GM12891 (cell line): Measurements from ENCODE around the gene NDE1.
"Not testable (repeated sequence)": the region's sequence is repeated elsewhere in the genome, so short reads cannot be mapped to it uniquely, and the experiment has no call there.

Source experiments
- PAX5 ChIP-seq: IDR thresholded peaks from 2 replicates; pipeline ENCODE4 v1.6.1; 2011; ENCODE audit warnings: low read length, moderate library complexity, mild to moderate bottlenecking; ENCODE audit not compliant: insufficient read depth, severe bottlenecking
- POLR2A ChIP-seq: IDR thresholded peaks from 2 replicates; pipeline ENCODE4 v1.6.1; 2011; ENCODE audit warnings: low read depth, low read length, control low read depth
- POLR2AphosphoS5 ChIP-seq: IDR thresholded peaks from 2 replicates; pipeline ENCODE4 v1.6.1; 2011; ENCODE audit warnings: low read depth, low read length, control low read depth
- POU2F2 ChIP-seq: IDR thresholded peaks from 2 replicates; pipeline ENCODE4 v1.6.1; 2011; ENCODE audit warnings: low read depth, mild to moderate bottlenecking, control low read depth, low read length, moderate library complexity
- SPI1 ChIP-seq: IDR thresholded peaks from 2 replicates; pipeline ENCODE4 v1.6.1; 2011; ENCODE audit warnings: low read depth, low read length, control low read depth
- TAF1 ChIP-seq: IDR thresholded peaks from 2 replicates; pipeline ENCODE4 v1.6.1; 2011; ENCODE audit warnings: low read depth, low read length, control low read depth

DNA sequence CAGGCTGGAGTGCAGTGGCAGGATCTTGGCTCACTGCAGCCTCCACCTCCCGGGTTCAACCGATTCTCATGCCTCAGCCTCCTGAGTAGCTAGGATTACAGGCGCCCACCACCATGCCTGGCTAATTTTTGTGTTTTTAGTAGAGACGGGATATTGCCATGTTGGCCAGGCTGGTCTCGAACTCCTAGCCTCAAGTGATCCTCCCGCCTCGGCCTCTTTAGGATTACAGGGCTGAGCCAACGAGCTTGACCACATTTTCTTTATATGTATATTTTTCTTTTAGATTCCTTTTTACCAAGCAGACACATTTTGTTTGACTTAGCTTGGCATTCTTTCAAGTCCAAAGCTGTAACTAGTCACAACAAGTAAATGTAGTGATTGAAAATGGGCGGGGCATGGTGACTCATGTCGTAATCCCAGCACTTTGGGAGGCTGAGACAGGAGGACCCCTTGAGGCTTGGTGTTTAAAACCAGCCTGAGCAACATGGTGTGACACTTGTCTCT is 5.0 kb upstream of the NDE1 start:
- not testable (repeated sequence) for TF ChIP-seq POLR2AphosphoS5, TAF1, POLR2A, SPI1, POU2F2, PAX5
